SK-N-SH (cell line): Measurements from ENCODE around the gene DDC. TPM values are rescaled to one million over a fixed set of nuclear protein-coding genes. Genes with fewer than 3 reads are reported as not detected.
"Not testable (repeated sequence)": the region's sequence is repeated elsewhere in the genome, so short reads cannot be mapped to it uniquely, and the experiment has no call there.

ENCODE experiments used
- CTCF ChIA-PET: fragments of 300-600, 350-600 bp; formaldehyde crosslinking; extraction: SDS; loops from one replicate; lab custom pipeline; 2021; lab: Yijun Ruan, JAX
- POLR2A ChIA-PET: fragments of 350-600 bp; sonication (Branson Sonifier 250); formaldehyde crosslinking; extraction: SDS; loops from one replicate; lab custom pipeline; 2020; ENCODE audit warnings: antibody characterized with exemption, inconsistent platforms; lab: Yijun Ruan, JAX
- DNase-seq: peaks from one replicate; pipeline ENCODE4 v3.0.0; 2012
- H2AFZ ChIP-seq: fragments of 200-600 bp; sonication (generic); 2 replicates; pipeline ENCODE4 v1.8.1; 2016; ENCODE audit warnings: antibody characterized with exemption, mild to moderate bottlenecking, low read depth
- H3F3A ChIP-seq: fragments of 200-600 bp; sonication (generic); replicated peaks from 2 replicates; pipeline ENCODE3; 2016; ENCODE audit warnings: antibody characterized with exemption, mild to moderate bottlenecking; ENCODE audit not compliant: insufficient read depth
- H3K27ac ChIP-seq, 2 experiments: fragments of 200-500 bp in 1 of 2; fragments of 200-600 bp in 1 of 2; sonication (Bioruptor generic) in 1 of 2; sonication (generic), shearing (Covaris generic) in 1 of 2; 2 replicates each; pipeline versions ENCODE4 v1.5.1 to v1.6.1; 2014 to 2016; ENCODE audit warnings: low read depth in 2 of 2, inconsistent platforms in 1 of 2, low read length in 1 of 2, mild to moderate bottlenecking in 1 of 2, mixed read lengths in 1 of 2
- H3K27me3 ChIP-seq: fragments of 200-600 bp; sonication (generic), shearing (Covaris generic); 2 replicates; pipeline ENCODE4 v1.6.1; 2016; ENCODE audit warnings: mixed run types; ENCODE audit not compliant: insufficient read depth
- H3K36me3 ChIP-seq, 2 experiments: fragments of 200-500 bp in 1 of 2; fragments of 200-600 bp in 1 of 2; sonication (Bioruptor generic) in 1 of 2; sonication (generic) in 1 of 2; replicated peaks in 1 of 2; 2 replicates each; pipeline versions ENCODE3 to v1.5.1; 2014 to 2016; ENCODE audit warnings: low read length in 1 of 2, mild to moderate bottlenecking in 1 of 2; ENCODE audit not compliant: insufficient read depth in 2 of 2, control insufficient read depth in 1 of 2
- H3K4me1 ChIP-seq, 2 experiments: fragments of 200-500 bp in 1 of 2; fragments of 200-600 bp in 1 of 2; sonication (Bioruptor generic) in 1 of 2; sonication (generic), shearing (Covaris generic) in 1 of 2; 2 replicates each; pipeline versions ENCODE4 v1.5.1 to v1.6.1; 2014 to 2016; ENCODE audit warnings: low read depth in 1 of 2, low read length in 1 of 2, mixed run types in 1 of 2; ENCODE audit not compliant: insufficient read depth in 2 of 2, control insufficient read depth in 1 of 2
- H3K4me2 ChIP-seq: fragments of 200-600 bp; sonication (generic), shearing (Covaris generic); 2 replicates; pipeline ENCODE4 v1.6.1; 2017; ENCODE audit warnings: mixed run types
- H3K4me3 ChIP-seq, 2 experiments: fragments of 200-500 bp in 1 of 2; fragments of 200-600 bp in 1 of 2; sonication (Bioruptor generic) in 1 of 2; sonication (generic), shearing (Covaris generic) in 1 of 2; 2 replicates each; pipeline versions ENCODE4 v1.5.1 to v1.8.1; 2014 to 2016; ENCODE audit warnings: low read depth in 2 of 2, inconsistent platforms in 1 of 2, low read length in 1 of 2, mild to moderate bottlenecking in 1 of 2, mixed read lengths in 1 of 2, moderate library complexity in 1 of 2
- H3K79me2 ChIP-seq: fragments of 200-600 bp; sonication (generic); 2 replicates; pipeline ENCODE4 v1.8.1; 2017; ENCODE audit warnings: mild to moderate bottlenecking; ENCODE audit not compliant: insufficient read depth
- H3K9ac ChIP-seq: fragments of 200-600 bp; sonication (generic); 2 replicates; pipeline ENCODE4 v1.6.1; 2017; ENCODE audit warnings: mixed run types
- H3K9me2 ChIP-seq: fragments of 200-600 bp; sonication (generic); 2 replicates; pipeline ENCODE4 v1.6.1; 2017; ENCODE audit warnings: mixed run types
- H3K9me3 ChIP-seq: fragments of 200-600 bp; sonication (generic); 2 replicates; pipeline ENCODE4 v1.6.1; 2017; ENCODE audit warnings: mixed run types, mild to moderate bottlenecking, moderate library complexity
- H4K20me1 ChIP-seq: fragments of 200-600 bp; sonication (generic); 2 replicates; pipeline ENCODE4 v1.6.1; 2017; ENCODE audit warnings: mild to moderate bottlenecking, mixed run types; ENCODE audit not compliant: insufficient read depth
- EP300 ChIP-seq, 2 experiments: IDR thresholded peaks; 2 replicates each; pipeline versions ENCODE4 v1.4.0 to v1.6.1; 2012; ENCODE audit warnings: borderline replicate concordance in 1 of 2, low read depth in 1 of 2, low read length in 1 of 2
- FOXM1 ChIP-seq: IDR thresholded peaks from 2 replicates; pipeline ENCODE4 v1.4.0; 2012; ENCODE audit warnings: low read depth, mild to moderate bottlenecking
- GABPA ChIP-seq: IDR thresholded peaks from 2 replicates; pipeline ENCODE4 v1.4.0; 2012; ENCODE audit warnings: low read depth, mild to moderate bottlenecking
- IRF3 ChIP-seq: fragments of 150-350 bp; IDR thresholded peaks from 2 replicates; pipeline ENCODE4 v1.6.1; 2016; ENCODE audit warnings: mild to moderate bottlenecking, low read depth, low read length
- MAX ChIP-seq: IDR thresholded peaks from 2 replicates; pipeline ENCODE4 v1.4.0; 2012; ENCODE audit warnings: low read depth
- MXI1 ChIP-seq: IDR thresholded peaks from 2 replicates; pipeline ENCODE4 v1.6.1; 2012; ENCODE audit warnings: mild to moderate bottlenecking, low read depth, low read length, improper control_type of control experiment
- NFIC ChIP-seq: IDR thresholded peaks from 2 replicates; pipeline ENCODE4 v1.4.0; 2012; ENCODE audit warnings: borderline replicate concordance
- NRF1 ChIP-seq: IDR thresholded peaks from 2 replicates; pipeline ENCODE4 v1.6.1; 2012; ENCODE audit warnings: low read depth, mild to moderate bottlenecking, low read length
- POLR2AphosphoS5 ChIP-seq: IDR thresholded peaks from 2 replicates; pipeline ENCODE4 v1.6.1; 2012; ENCODE audit warnings: low read depth, low read length
- RCOR1 ChIP-seq: fragments of 150-350 bp; IDR thresholded peaks from 2 replicates; pipeline ENCODE4 v1.6.1; 2017; ENCODE audit warnings: antibody characterized with exemption, low read length
- REST ChIP-seq: IDR thresholded peaks from 2 replicates; pipeline ENCODE4 v1.6.1; 2012; ENCODE audit warnings: mild to moderate bottlenecking, low read depth, low read length, moderate library complexity
- RFX5 ChIP-seq: IDR thresholded peaks from 2 replicates; pipeline ENCODE4 v1.6.1; 2012; ENCODE audit warnings: mild to moderate bottlenecking, improper control_type of control experiment, low read length
- RXRA ChIP-seq: IDR thresholded peaks from 2 replicates; pipeline ENCODE4 v1.4.0; 2012; ENCODE audit warnings: low read depth, mild to moderate bottlenecking, borderline replicate concordance
- TAF1 ChIP-seq: IDR thresholded peaks from 2 replicates; pipeline ENCODE4 v1.6.1; 2012; ENCODE audit warnings: low read depth, mild to moderate bottlenecking, low read length, moderate library complexity, borderline replicate concordance
- TEAD4 ChIP-seq: IDR thresholded peaks from 2 replicates; pipeline ENCODE4 v1.4.0; 2012; ENCODE audit warnings: mild to moderate bottlenecking, borderline replicate concordance; ENCODE audit not compliant: insufficient read depth
- WGBS: methylation state at CpG from one replicate; pipeline ENCODE4 v1.1.6; 2017; ENCODE audit warnings: low lambda C conversion rate; 5-methylcytosine and 5-hydroxymethylcytosine counted together
- polyA plus RNA-seq, 3 experiments: library from polyadenylated mRNA; depleted of rRNA; stranded (reverse); fragments of >200 nt; gene quantifications; 2 replicates each; pipeline ENCODE4 v1.2.3, GENCODE V29; 2012

DDC gene
- polyA plus RNA-seq, 1 of the 3 experiments (the other 2 are of a cell fraction), result 1.8 TPM

DNA sequence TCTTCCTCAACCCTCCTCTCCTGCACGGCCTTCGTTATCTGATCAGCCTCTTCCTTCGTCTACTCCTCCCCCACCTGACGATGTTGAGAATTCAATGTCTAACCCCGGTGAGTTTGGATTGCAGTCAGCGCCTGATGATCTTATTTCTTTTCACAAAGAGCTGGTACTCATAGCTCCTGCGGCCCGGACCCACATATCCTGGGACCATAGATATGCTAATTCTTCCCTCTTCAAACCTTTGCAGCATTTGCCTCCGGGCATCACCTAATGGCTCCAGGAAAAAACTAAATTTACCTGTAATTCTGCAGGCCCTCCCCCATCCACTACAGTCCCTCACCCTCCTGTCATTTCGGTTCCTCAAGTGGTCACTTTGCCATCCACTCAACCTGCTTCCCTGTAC, 12.4 kb upstream of the DDC start:
- Histone ChIP-seq H3K9me2 (no peaks in the 10 kb centered on the region), H3K27me3 (no peaks in the 10 kb centered on the region), H2AFZ (no peak overlapping the region), H3F3A (no peaks in the 10 kb centered on the region), H3K9me3 (no peaks in the 10 kb centered on the region), H3K9ac (no peak overlapping the region), H3K4me3 (no peak overlapping the region)
- CTCF ChIA-PET, result no interaction called here
- TF ChIP-seq IRF3 (no peak), MXI1 (no peak), NRF1 (no peak), TEAD4 (no peak), RXRA (no peak), FOXM1 (no peak), GABPA (no peak), NFIC (no peak), POLR2AphosphoS5 (no peak), TAF1 (no peak), RCOR1 (no peak), RFX5 (no peak), EP300 (IDR thresholded peaks at IDR 0.05; ENCODE audit: borderline replicate concordance in 1 of 2, low read depth in 1 of 2, low read length in 1 of 2) (no peak), MAX (no peak), REST (no peak)
- TF ChIP-seq, all 33 proteins: peak for 0
- DNase-seq, result no peak
- H3K4me2 ChIP-seq, result no peak overlapping the region
- H3K27ac ChIP-seq, result no peak overlapping the region
- POLR2A ChIA-PET, result no interaction called here
- WGBS, result 63% methylated on average over 10 of the region's 10 CpGs
- H3K79me2 ChIP-seq, result no peaks in the 10 kb centered on the region
- no peaks in the 10 kb centered on the region for H4K20me1 ChIP-seq
- no peaks in the 10 kb centered on the region for H3K36me3 ChIP-seq
- H3K4me1 ChIP-seq, result peaks cover 0 to 2% of the 10 kb centered on the region in 2 experiments; a peak in 1 of 4 replicates

GRCh38 chr7:50576388-50576787, 11.2 kb upstream of the DDC start:
- CTCF ChIA-PET, H3K9me2 ChIP-seq, H3K9me3 ChIP-seq, H3K27ac ChIP-seq, H3K79me2 ChIP-seq, H3K4me3 ChIP-seq, H3K27me3 ChIP-seq, DNase-seq, H3K4me2 ChIP-seq, H4K20me1 ChIP-seq, H3K4me1 ChIP-seq, H3F3A ChIP-seq, H2AFZ ChIP-seq, H3K9ac ChIP-seq, POLR2A ChIA-PET, H3K36me3 ChIP-seq: not testable (repeated sequence)
- WGBS, result 52% methylated on average over 6 of the region's 6 CpGs
